ENCODE data around the gene CYP2S1.
"Not testable (repeated sequence)": the region's sequence is repeated elsewhere in the genome, so short reads cannot be mapped to it uniquely, and the experiment has no call there.

DNA sequence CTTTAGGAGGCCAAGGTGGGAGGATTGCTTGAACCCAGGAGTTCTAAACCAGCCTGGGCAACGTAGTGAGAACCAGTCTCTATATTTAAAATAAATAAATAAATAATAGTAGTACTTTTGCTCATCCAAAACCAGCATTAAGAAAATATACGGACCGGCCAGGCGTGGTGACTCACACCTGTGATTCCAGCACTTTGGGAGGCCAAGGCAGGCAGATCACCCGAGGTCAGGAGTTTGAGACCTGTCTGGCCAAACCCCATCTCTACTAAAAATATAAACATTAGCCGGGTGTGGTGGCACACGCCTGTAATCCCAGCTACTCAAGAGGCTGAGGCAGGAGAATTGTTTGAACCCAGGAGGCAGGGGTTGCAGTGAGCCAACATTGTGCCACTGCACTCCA, 42.0 kb upstream of the CYP2S1 start:
- TF ChIP-seq, protein P1, sequence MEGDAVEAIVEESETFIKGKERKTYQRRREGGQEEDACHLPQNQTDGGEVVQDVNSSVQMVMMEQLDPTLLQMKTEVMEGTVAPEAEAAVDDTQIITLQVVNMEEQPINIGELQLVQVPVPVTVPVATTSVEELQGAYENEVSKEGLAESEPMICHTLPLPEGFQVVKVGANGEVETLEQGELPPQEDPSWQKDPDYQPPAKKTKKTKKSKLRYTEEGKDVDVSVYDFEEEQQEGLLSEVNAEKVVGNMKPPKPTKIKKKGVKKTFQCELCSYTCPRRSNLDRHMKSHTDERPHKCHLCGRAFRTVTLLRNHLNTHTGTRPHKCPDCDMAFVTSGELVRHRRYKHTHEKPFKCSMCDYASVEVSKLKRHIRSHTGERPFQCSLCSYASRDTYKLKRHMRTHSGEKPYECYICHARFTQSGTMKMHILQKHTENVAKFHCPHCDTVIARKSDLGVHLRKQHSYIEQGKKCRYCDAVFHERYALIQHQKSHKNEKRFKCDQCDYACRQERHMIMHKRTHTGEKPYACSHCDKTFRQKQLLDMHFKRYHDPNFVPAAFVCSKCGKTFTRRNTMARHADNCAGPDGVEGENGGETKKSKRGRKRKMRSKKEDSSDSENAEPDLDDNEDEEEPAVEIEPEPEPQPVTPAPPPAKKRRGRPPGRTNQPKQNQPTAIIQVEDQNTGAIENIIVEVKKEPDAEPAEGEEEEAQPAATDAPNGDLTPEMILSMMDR (IDR thresholded peaks at IDR 0.05): not testable (repeated sequence)
- TF ChIP-seq POLR2A (IDR thresholded peaks at IDR 0.05): not testable (repeated sequence)

All from prostate gland (tissue), 2 donors.